HT1080 (cell line): Measurements from ENCODE around the gene FNDC7. TPM values are rescaled to one million over a fixed set of nuclear protein-coding genes. Genes with fewer than 3 reads are reported as not detected.
"Not testable (repeated sequence)": the region's sequence is repeated elsewhere in the genome, so short reads cannot be mapped to it uniquely, and the experiment has no call there.

Experiments
- DNase-seq: peaks from one replicate; pipeline ENCODE4 v3.0.0-alpha.2; 2015; ENCODE audit warnings: low read depth
- total RNA-seq: library from RNA; depleted of rRNA; stranded (reverse); fragments of >200 nt; shearing (Covaris generic); gene quantifications from 2 replicates; pipeline ENCODE4 v1.2.3, GENCODE V29; 2014

The FNDC7 gene
- total RNA-seq, 1 experiment from 2014 or later: not detected

DNA sequence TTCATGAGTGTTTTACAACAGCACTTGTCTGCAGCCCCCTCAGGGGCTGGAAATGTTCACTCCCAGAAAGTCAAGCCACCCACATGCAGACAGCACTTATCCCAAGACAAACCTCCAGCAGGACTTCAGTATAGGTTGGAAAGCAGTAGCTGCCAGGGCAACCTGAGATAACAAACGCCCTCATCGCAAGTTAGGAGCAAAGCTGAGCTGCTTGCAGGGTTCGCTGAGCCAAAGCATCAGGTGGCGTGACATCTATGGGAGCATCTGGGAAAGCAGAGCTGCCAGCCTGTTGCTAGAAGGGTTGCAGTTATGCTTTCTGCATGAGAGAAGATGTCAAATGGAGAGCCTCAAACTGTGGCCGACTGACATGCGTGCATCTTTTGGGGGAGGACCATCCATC lies 29.5 kb downstream of the FNDC7 start:
- DNase-seq: no peak

DNA sequence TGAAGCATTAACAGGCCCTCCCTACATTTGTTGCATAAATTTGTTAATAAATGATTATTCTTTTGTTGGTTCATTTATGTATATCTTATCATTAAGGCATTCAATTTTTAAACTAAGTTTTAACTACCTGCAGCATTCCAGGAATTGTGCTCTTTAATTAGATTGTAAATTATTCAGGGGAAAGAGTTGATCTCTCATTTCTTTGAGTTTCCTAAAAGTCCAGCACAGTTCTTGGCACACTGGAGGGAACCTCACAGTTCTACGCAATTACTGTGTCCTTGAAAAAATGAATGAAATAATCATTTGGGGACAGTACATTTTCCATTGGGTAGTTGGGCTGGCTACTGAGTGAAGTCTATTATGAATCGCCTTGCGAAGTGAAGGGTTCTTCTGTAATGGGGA lies 33.3 kb downstream of the FNDC7 start:
- no peak for DNase-seq

DNA sequence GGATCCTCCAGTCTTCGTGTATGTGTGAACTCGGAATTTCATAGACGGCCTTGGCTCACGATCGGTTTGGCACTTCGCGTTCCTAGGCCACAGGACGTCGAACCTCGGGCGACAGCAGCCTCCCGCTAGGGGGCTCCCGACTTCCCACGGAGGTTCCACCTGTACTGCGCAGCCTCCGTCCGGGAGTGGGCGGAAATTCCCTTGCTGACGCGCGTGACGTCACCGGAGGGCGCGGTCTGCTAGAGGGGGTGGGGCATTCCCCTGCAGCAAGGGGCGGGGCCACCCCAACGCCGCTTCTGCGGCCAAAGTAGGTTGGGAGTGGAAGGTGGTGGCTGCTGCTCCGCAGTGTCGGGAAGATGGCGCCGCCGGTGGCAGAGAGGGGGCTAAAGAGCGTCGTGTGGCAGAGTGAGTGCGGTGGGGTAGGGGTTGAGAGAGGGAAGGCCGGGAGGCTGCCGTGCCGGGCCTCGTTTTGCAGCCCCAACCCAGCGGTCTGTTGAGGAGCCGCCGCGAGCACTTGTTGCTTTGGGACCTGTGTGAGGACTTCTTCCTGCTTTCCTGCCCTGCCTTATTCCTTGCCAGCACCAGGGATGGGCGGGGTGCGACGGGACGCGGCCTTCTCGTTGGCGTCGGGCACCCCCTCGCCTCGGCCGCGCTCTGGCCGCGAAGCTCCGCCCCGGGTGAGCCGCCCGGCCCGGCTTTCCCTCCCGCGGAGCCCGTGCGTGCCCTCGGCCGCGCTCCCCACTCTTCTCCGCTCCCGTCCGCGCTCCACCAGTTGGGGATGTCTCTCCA lies 33.9 kb downstream of the FNDC7 start, which contains the start of gene STXBP3:
TSS of gene STXBP3 (plus strand) at position 293 of the 789 bp plus-strand sequence. CDS start at position 357, 64 bp downstream.
- peak; percentile 94 for DNase-seq

DNA sequence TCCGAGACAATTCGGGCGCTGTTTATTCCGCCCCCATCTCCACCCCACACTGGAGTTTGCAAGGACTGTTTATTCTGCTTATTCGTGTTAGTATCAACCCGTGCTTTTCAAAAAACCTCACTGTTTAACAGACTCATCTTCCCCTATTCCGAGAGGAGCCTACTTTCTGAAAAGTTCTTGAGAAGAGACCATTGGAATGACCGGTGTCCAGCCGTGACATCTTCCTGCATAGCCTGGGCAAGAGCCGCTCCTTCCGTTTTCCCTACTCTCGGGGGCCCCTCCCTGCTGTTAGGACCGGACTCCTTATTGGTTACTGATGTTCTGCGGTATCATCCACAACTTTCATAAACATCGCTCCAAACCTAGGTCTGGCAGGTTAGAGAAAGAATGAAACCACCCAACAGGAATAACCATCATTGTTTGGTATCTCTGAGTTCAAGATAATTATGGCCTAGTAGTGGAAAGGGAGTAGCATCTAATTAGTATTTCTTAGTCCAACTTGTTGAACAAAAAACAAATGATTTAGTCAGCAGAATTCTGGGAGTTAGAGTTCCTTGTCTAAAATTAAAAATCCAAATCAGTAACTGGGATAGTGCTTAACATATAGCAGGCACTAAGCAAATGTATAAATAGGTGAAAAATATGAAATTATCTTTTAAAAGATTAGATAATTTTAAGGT lies 34.6 kb downstream of the FNDC7 start:
- DNase-seq: peak; percentile 76

DNA sequence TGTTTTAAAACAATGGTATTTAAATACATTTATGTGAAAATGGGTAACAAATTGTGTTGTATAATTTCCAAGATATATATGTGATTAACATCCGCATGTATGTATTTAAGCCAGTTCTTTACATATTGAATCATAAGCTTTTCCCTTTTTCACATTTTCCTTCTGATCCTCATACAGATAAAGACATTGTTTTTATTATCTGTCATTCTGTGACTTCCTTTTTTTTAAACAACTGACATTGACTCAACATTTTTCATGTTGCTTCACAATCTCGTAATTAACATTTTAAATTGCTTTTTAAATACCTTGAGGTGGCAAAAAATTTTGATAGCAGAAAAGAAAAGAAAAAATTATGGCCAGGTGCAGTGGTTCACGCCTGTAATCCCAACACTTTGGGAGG lies 35.2 kb downstream of the FNDC7 start:
- DNase-seq: no peak

DNA sequence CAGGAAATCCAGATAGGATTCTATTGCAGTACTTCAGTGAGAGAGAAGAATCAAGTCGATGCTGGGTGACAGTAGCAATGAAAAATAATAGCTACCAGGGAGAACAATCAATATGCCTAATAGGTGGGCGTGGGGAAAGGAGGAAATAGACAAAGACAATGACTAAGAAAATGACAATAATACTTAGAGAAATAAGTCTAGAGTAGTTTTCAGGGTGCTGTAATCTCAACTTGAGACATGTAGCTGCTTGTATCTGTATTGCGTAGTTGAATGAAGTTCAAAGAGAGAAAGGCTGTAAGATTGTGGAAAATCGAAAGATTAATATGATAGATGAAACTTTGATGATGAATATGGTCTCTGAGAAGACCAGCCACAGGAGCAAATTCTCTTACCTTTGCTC lies 36.4 kb downstream of the FNDC7 start:
- no peak for DNase-seq

DNA sequence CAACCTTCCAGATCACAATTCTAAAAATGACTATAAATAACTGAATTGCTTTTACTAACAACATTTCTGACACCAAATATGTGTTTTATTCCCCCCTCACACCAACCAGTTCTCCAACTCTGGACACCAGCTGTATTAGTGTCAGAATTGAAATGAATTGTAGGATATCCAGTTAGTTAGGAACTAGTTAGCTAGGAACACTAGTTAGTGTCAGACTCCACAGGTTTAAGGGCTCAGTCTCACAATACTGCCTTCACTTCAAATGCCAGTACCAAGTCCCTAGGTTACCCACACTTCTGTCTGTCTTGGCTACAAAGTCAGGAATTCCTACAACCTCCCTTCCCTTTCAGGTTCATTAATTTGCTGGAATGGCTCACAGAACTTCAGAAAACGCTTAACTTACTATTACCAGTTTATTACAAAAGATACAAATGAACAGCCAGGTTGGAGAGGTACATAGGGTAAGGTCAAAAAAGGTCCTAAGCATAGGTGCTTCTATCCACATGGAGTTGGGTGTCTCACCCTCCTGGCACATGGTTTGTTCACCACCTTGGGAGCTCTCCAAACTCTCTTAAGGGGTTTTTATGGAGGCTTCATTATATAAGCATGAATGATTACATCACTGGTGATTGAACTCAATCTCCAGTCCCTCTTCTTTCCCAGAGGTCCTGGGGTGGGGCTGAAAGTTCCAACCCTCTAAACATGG lies 37.9 kb downstream of the FNDC7 start:
- no peak for DNase-seq

DNA sequence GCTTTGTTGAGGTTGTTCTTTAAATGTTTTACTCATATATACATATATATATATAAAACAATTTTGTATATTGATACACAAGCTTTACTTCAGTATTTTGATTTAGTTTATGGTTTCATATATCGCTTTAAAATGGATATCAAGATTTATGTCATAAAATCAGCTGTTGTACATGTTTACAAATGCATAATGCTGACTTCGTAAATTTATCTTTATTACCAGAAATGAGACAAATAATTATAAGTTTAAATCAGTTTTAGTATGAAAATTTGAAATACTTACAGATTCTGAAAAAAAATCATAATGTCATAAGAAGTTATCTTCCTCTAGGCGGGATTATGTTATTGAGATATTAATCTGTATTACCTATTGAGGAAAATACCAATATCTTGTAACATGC lies 40.7 kb downstream of the FNDC7 start:
- DNase-seq: no peak

DNA sequence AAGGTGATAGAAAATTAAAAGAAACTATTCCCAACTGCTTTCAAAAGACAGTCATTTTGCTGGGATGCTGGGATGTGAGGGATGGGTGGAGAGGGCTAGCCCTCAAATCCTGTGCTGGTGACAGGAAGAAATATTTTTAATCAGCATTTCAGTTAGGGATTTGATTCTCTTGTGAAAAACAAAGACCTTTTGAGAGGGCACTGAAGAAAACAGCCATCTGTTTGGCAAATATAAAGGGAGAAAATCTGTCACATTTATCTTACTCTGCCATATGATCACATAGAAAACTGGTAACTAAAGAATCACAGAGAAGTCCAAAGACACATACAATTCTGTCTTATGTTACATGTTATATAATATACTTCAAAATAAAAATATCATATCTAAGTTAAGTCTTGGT lies 46.1 kb downstream of the FNDC7 start:
- DNase-seq: no peak

DNA sequence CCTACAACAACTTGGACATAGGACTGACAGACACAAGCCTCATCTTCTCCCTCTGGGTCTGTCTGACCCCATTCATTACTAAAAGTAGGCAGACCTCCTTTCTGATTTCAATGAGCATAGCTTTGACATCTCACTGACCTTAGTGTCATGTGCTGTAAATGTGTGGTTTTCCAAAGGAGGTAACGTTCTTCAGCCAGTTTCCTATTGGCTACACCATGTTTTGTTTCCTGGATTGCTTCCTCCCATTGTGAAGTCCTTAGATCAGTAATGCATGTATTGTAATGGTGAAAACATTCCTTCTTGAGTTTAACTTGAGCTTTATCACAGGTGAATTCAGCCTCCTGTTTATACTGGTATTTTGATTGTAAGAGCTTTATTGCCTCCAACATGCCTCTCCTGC lies 54.4 kb downstream of the FNDC7 start:
- no peak for DNase-seq

DNA sequence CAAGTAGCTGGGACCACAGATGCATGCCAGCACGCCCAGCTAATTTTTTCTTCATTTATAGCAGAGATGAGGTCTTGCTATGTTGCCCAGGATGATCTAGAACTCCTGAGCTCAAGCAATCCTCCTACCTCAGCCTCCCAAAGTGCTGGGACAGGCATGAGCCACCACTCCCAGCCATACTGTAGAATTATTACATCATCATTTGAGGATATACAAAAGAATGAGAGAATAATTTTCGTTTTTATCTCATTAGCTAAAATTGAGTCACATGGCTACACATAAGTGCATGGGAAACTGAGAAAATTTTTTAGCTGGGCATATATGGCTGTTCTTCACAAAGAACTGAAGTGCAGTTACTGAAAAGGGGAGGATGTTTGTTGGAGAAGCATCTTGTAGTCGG lies 55.0 kb downstream of the FNDC7 start:
- DNase-seq: no peak

DNA sequence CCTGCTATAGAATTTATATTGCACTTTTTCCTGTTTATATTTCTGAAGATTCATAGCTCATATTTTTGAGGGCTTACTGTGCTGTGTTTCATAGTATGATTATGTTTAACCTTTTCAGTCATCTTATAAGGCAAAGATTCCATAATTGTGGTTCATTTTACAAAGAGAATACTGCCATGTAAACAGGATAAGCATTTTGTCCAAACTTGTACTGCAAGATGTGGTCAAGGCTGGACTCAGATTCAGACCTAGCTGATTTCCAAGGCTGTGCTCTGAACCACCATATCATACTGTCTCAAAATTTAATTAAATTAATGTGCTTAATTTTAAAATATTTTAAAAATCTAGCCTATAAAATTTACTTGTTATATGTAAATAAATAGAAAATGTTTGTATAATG lies 65.1 kb downstream of the FNDC7 start:
- DNase-seq: no peak

DNA sequence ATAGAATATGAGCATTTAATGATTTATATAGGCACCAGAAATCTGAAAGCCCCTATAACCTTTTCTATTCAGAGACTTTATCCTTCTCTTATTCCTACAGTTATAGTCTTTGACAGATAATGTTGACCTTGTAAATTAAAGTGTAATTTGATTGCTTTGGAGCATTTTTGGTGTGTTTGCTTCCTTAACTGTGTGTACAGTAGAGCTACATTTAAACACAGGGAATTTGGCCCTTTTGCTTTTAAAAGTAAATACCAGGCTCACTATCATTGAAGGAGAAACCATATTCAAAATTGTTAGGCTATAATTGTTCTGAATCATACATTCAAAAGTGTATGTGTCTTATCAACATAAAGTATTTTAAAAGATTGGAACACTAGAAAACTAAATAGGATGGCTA lies 66.7 kb downstream of the FNDC7 start:
- DNase-seq: no peak

DNA sequence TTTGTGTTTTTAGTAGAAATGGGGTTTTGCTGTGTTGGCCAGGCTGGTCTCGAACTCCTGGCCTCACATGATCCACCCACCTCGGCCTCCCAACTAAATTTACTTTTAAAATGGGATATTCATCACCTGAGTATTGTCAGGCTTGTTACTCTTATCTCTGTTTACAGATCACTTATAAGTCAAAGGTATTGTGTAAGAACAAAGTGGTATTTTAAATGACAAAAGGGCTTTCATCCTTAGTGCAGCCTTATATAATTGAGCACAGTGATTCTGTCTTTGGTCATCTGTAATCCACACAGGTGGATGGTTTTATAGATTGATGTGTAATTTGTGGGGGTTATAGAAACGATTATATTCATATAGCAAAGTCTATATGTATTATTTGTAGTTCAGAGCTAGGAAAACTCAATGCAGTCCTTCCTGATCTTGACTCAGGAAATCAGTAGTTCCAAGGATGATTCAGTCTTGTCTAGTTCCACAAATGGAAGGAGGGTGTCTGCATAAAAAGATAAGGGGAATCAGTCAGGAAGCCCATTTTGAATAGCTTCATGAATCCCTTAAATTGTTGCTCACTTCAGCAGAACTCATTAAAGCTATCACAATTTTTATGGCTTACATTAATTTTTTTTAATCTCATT lies 68.3 kb downstream of the FNDC7 start:
- DNase-seq: no peak

DNA sequence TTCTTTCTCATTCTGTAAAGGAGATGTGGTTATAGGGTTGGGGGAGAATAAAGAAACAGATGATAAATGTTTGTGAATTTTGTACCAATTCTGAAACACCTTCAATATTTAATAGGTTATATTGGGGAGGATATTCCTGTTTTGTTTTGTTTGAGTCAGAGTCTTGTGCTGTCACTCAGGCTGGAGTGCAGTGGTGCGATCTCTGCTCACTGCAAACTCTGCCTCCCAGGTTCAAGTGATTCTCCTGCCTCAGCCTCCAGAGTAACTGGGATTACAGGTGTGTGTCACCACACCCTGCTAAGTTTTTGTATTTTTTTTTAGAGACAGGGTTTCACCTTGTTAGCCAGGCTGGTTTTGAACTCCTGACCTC lies 68.9 kb downstream of the FNDC7 start:
- not testable (repeated sequence) for DNase-seq

DNA sequence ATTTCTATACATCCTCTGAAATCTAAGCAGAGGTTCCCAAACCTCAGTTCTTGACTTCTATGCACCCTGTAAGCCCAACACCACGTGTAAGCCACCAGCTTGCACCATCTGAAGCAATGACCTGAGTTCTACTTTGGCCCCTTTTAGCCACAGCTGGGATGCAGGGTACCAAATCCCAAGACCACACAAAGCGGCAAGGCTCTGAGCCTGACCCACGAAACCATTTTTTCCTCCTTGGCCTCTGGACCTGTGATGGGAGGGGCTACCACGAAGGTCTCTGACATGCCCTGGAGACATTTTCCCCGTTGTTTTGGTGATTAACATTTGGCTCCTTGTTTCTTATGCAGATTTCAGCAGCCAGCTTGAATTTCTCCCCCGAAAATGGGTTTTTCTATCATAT lies 72.6 kb downstream of the FNDC7 start:
- DNase-seq: no peak

DNA sequence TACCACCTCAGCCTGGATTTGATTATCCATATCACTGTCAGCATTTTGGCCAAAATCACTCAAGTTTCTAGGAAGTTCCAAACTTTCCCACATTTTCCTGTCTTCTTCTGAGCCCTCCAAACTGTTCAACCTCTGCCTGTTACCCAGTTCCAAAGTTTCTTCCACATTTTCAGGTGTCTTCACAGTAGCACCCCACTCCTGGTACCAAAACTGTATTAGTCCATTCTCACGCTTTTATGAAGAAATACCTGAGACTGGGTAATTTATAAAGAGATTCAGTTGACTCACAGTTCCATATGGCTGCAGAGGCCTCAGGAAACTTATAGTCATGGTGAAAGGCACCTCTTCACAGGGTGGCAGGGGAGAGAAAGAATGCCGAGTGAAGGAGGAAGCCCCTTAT lies 73.2 kb downstream of the FNDC7 start:
- DNase-seq: no peak

DNA sequence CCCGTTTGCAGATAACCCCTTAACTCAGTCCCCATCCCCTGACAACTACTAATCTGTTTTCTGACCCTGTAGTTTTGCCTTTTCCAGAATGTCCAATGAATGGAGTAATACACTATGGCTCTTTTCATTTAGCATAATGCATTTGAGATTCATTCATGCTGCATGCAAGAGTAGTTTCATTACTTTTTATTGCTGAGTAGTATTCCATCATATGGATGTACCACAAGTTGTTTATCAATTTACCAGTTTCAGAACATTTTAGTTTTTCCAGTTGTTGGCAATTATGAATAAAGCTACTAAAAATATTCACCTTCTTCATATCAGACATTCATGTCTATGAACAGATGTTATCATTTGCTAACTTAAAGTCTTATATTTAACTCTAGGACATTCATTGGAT lies 79.1 kb downstream of the FNDC7 start:
- DNase-seq: no peak
